PC-3 (cell line): Measurements from ENCODE around the gene SEPTIN11.

Experiments
- EZH2 ChIP-seq: fragments of 300-600 bp; sonication (generic); IDR thresholded peaks from one replicate; pipeline ENCODE4 v1.6.1; 2017; ENCODE audit warnings: antibody characterized with exemption, mild to moderate bottlenecking, low read length; ENCODE audit not compliant: unreplicated experiment
- EZH2phosphoT487 ChIP-seq: fragments of 300-600 bp; sonication (generic); IDR thresholded peaks from 2 replicates; pipeline ENCODE4 v1.6.1; 2018; ENCODE audit warnings: mild to moderate bottlenecking, antibody characterized with exemption, low read length, borderline replicate concordance
- TF ChIP-seq, protein P1 (sequence below): fragments of 300-600 bp; sonication (generic); conservative IDR thresholded peaks from 2 replicates; pipeline ENCODE4 v1.5.1; 2017; ENCODE audit warnings: antibody characterized with exemption, low read depth, mild to moderate bottlenecking, low read length

DNA sequence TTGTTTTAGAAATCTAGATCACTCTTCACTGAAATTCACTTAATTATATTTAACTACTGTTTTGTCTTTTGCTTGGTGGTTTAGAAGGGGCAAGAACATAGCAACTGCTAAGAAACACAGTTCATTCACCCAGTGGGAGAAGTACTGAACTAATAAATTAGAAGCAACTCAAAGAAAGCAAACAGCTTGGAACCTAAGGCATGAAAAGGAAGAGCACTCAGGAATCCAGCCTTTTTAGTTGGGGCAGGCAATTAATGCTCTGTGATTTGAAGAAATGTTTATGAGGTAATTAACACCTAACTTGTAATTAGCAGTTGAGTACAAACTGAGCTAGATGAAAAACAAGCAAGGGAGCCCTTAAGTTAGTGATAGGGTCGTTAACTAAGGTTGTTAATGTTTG lies 22.8 kb downstream of the SEPTIN11 start:
- TF ChIP-seq, protein P1, sequence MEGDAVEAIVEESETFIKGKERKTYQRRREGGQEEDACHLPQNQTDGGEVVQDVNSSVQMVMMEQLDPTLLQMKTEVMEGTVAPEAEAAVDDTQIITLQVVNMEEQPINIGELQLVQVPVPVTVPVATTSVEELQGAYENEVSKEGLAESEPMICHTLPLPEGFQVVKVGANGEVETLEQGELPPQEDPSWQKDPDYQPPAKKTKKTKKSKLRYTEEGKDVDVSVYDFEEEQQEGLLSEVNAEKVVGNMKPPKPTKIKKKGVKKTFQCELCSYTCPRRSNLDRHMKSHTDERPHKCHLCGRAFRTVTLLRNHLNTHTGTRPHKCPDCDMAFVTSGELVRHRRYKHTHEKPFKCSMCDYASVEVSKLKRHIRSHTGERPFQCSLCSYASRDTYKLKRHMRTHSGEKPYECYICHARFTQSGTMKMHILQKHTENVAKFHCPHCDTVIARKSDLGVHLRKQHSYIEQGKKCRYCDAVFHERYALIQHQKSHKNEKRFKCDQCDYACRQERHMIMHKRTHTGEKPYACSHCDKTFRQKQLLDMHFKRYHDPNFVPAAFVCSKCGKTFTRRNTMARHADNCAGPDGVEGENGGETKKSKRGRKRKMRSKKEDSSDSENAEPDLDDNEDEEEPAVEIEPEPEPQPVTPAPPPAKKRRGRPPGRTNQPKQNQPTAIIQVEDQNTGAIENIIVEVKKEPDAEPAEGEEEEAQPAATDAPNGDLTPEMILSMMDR, result no peak
- TF ChIP-seq EZH2, result no peak
- no peak for TF ChIP-seq EZH2phosphoT487
